Astrocyte of the hippocampus (primary cell): ENCODE measurements around the gene KPNA6.

ENCODE experiments used
- DNase-seq: peaks from one replicate; pipeline ENCODE4 v3.0.0; 2011; ENCODE audit warnings: low read depth, low spot score

KPNA6 gene

GRCh38 chr1:32216566-32216965 lies 108.7 kb downstream of the KPNA6 start:
- DNase-seq, result no peak

GRCh38 chr1:32219022-32219421 lies 111.2 kb downstream of the KPNA6 start:
- DNase-seq, result no peak

- DNase-seq, result no peak
Measured at GRCh38 chr1:32220746-32221580, 113.1 kb downstream of the KPNA6 start.

- DNase-seq, result peak; percentile 28
Measured at GRCh38 chr1:32221581-32221979, 113.7 kb downstream of the KPNA6 start.

GRCh38 chr1:32221980-32222755 lies 114.3 kb downstream of the KPNA6 start, which contains the start of the genes EIF3I and TMEM234:
TSS of gene EIF3I (plus strand) at chr1:32222407. CDS start at chr1:32222442, 35 bp downstream.
TSS of gene TMEM234 (minus strand) at chr1:32222353. CDS start at chr1:32222322, 31 bp downstream.
- peak; percentile 96 for DNase-seq

GRCh38 chr1:32223683-32224082 lies 115.8 kb downstream of the KPNA6 start:
- DNase-seq, result no peak

- no peak for DNase-seq
Measured at GRCh38 chr1:32224285-32224684, 116.4 kb downstream of the KPNA6 start.
